H9 (cell line): ENCODE data around the gene CD28. TPM values are rescaled to one million over a fixed set of nuclear protein-coding genes. Genes with fewer than 3 reads are reported as not detected.

Experiments
- DNase-seq: peaks from one replicate; pipeline ENCODE4 v3.0.0-alpha.2; 2017
- H2AFZ ChIP-seq: one replicate; pipeline ENCODE4 v1.6.1; 2013; ENCODE audit warnings: mild to moderate bottlenecking, low read length, control low read depth, moderate library complexity
- H2AK5ac ChIP-seq: 2 replicates; pipeline ENCODE4 v1.6.1; 2013; ENCODE audit warnings: low read length, control low read depth, mixed read lengths; ENCODE audit not compliant: insufficient read length
- H2BK120ac ChIP-seq: one replicate; pipeline ENCODE4 v1.6.1; 2013; ENCODE audit warnings: low read depth, mild to moderate bottlenecking, low read length, control low read depth, inconsistent platforms; ENCODE audit not compliant: poor library complexity, severe bottlenecking
- H2BK12ac ChIP-seq: 2 replicates; pipeline ENCODE4 v1.6.1; 2013; ENCODE audit warnings: low read length, control low read depth, mixed read lengths, low read depth; ENCODE audit not compliant: insufficient read length
- H2BK15ac ChIP-seq: 2 replicates; pipeline ENCODE4 v1.6.1; 2013; ENCODE audit warnings: low read depth, low read length, control low read depth
- H2BK20ac ChIP-seq: one replicate; pipeline ENCODE4 v1.6.1; 2013; ENCODE audit warnings: low read depth, mild to moderate bottlenecking, low read length, control low read depth, inconsistent platforms; ENCODE audit not compliant: poor library complexity, severe bottlenecking
- H2BK5ac ChIP-seq: 2 replicates; pipeline ENCODE4 v1.6.1; 2013; ENCODE audit warnings: low read length, control low read depth, mixed read lengths; ENCODE audit not compliant: insufficient read length
- H3K14ac ChIP-seq: 2 replicates; pipeline ENCODE4 v1.6.1; 2013; ENCODE audit warnings: low read length, control low read depth; ENCODE audit not compliant: insufficient read depth
- H3K18ac ChIP-seq: 2 replicates; pipeline ENCODE4 v1.6.1; 2013; ENCODE audit warnings: low read depth, mild to moderate bottlenecking, mixed read lengths, low read length, control low read depth; ENCODE audit not compliant: insufficient read length
- H3K23ac ChIP-seq: 2 replicates; pipeline ENCODE4 v1.6.1; 2013; ENCODE audit warnings: low read length, control low read depth, mixed read lengths, low read depth; ENCODE audit not compliant: insufficient read length
- H3K23me2 ChIP-seq: 2 replicates; pipeline ENCODE4 v1.6.1; 2013; ENCODE audit warnings: low read depth, mild to moderate bottlenecking, mixed read lengths, low read length, control low read depth; ENCODE audit not compliant: insufficient read length, poor library complexity, severe bottlenecking
- H3K27ac ChIP-seq: 2 replicates; pipeline ENCODE4 v1.5.1; 2013; ENCODE audit warnings: low read length, control low read depth, mixed read lengths, low read depth; ENCODE audit not compliant: insufficient read length
- H3K27me3 ChIP-seq: 2 replicates; pipeline ENCODE4 v1.6.1; 2013; ENCODE audit warnings: low read length, control low read depth, inconsistent platforms; ENCODE audit not compliant: insufficient read depth
- H3K4ac ChIP-seq: 2 replicates; pipeline ENCODE4 v1.6.1; 2013; ENCODE audit warnings: low read depth, mild to moderate bottlenecking, control low read depth, inconsistent platforms, low read length, moderate library complexity
- H3K4me1 ChIP-seq: 2 replicates; pipeline ENCODE4 v1.6.1; 2013; ENCODE audit warnings: low read length, control low read depth, inconsistent platforms; ENCODE audit not compliant: insufficient read depth
- H3K4me2 ChIP-seq: 2 replicates; pipeline ENCODE4 v1.6.1; 2013; ENCODE audit warnings: low read length, control low read depth, mixed read lengths; ENCODE audit not compliant: insufficient read length, insufficient read depth
- H3K56ac ChIP-seq: 2 replicates; pipeline ENCODE4 v1.6.1; 2013; ENCODE audit warnings: low read depth, mild to moderate bottlenecking, mixed read lengths, low read length, control low read depth; ENCODE audit not compliant: insufficient read length
- H3K79me1 ChIP-seq: 2 replicates; pipeline ENCODE4 v1.6.1; 2013; ENCODE audit warnings: low read depth, mild to moderate bottlenecking, moderate library complexity, low read length, control low read depth, inconsistent platforms; ENCODE audit not compliant: insufficient read depth, poor library complexity, severe bottlenecking
- H3K79me2 ChIP-seq: 2 replicates; pipeline ENCODE4 v1.6.1; 2013; ENCODE audit warnings: low read length, control low read depth, inconsistent platforms; ENCODE audit not compliant: insufficient read depth
- H3K9ac ChIP-seq: 2 replicates; pipeline ENCODE4 v1.6.1; 2013; ENCODE audit warnings: low read length, control low read depth, mixed read lengths; ENCODE audit not compliant: insufficient read length; ENCODE audit errors: extremely low read depth
- H3K9me3 ChIP-seq: one replicate; pipeline ENCODE4 v1.6.1; 2013; ENCODE audit warnings: low read depth, low read length, inconsistent platforms; ENCODE audit not compliant: control insufficient read depth
- H3T11ph ChIP-seq: one replicate; pipeline ENCODE4 v1.6.1; 2013; ENCODE audit warnings: mild to moderate bottlenecking, low read length, control low read depth, inconsistent platforms
- H4K20me1 ChIP-seq: one replicate; pipeline ENCODE4 v1.6.1; 2013; ENCODE audit not compliant: control insufficient read depth, insufficient read length, insufficient read depth
- H4K5ac ChIP-seq: 2 replicates; pipeline ENCODE4 v1.6.1; 2013; ENCODE audit warnings: low read depth, mild to moderate bottlenecking, mixed read lengths, low read length, control low read depth; ENCODE audit not compliant: insufficient read length
- H4K8ac ChIP-seq: replicated peaks from 2 replicates; pipeline ENCODE4 v1.6.1; 2013; ENCODE audit warnings: low read length, control low read depth, mixed read lengths, low read depth; ENCODE audit not compliant: insufficient read length
- H4K91ac ChIP-seq: 2 replicates; pipeline ENCODE4 v1.6.1; 2013; ENCODE audit warnings: low read depth, mild to moderate bottlenecking, moderate library complexity, mixed read lengths, low read length, control low read depth; ENCODE audit not compliant: insufficient read length
- H3K27ac Mint-ChIP-seq, 3 experiments: 2 replicates in 2 of 3; 3 replicates in 1 of 3; pipeline ENCODE4 v1.8.0; 2020 to 2021; ENCODE audit warnings: mixed read lengths in 3 of 3, mild to moderate bottlenecking in 1 of 3, moderate library complexity in 1 of 3
- H3K27me3 Mint-ChIP-seq: 2 replicates; pipeline ENCODE4 v1.8.0; 2021; ENCODE audit warnings: low read depth, mild to moderate bottlenecking, moderate library complexity, mixed read lengths
- H3K36me3 Mint-ChIP-seq, 3 experiments: 2 replicates in 2 of 3; 3 replicates in 1 of 3; pipeline ENCODE4 v1.8.0; 2020 to 2021; ENCODE audit warnings: low read depth in 3 of 3, mixed read lengths in 3 of 3; ENCODE audit not compliant: insufficient read depth in 1 of 3
- H3K4me1 Mint-ChIP-seq, 2 experiments: 2 replicates each; pipeline ENCODE4 v1.8.0; 2020; ENCODE audit warnings: mixed read lengths in 2 of 2
- H3K4me3 Mint-ChIP-seq, 2 experiments: 2 replicates in 1 of 2; 3 replicates in 1 of 2; pipeline ENCODE4 v1.8.0; 2020 to 2021; ENCODE audit warnings: mild to moderate bottlenecking in 2 of 2, mixed read lengths in 2 of 2, moderate library complexity in 1 of 2
- H3K9me3 Mint-ChIP-seq, 2 experiments: 2 replicates in 1 of 2; 3 replicates in 1 of 2; pipeline ENCODE4 v1.8.0; 2020; ENCODE audit warnings: mild to moderate bottlenecking in 2 of 2, mixed read lengths in 2 of 2, moderate library complexity in 1 of 2
- CTCF ChIP-seq: fragments of 200-600 bp; sonication (generic); conservative IDR thresholded peaks from 3 replicates; pipeline ENCODE4 v1.8.0; 2021; ENCODE audit warnings: antibody characterized with exemption, mild to moderate bottlenecking
- WGBS: extraction: QIAGEN DNeasy Blood & Tissue Kit; methylation state at CpG from one replicate; pipeline ENCODE4 v1.1.7; 2013; ENCODE audit warnings: missing lambda C conversion rate, low lambda C conversion rate, mixed read lengths; ENCODE audit not compliant: insufficient read length; ENCODE audit errors: extremely low coverage; 5-methylcytosine and 5-hydroxymethylcytosine counted together
- total RNA-seq: library from RNA; stranded (reverse); gene quantifications from 2 replicates; pipeline ENCODE4 v1.2.1, GENCODE V29; 2021

CD28 gene
- total RNA-seq, 1 experiment from 2014 or later = not detected

- no peak overlapping the region for H3K27ac ChIP-seq
- H2BK20ac ChIP-seq = no peak overlapping the region
- H3K9me3 ChIP-seq = no peaks in the 10 kb centered on the region
- no peak overlapping the region for H3K4ac ChIP-seq
- H4K91ac ChIP-seq = no peak overlapping the region
- H3K36me3 Mint-ChIP-seq = peaks cover 0 to 6% (median 0%) of the 10 kb centered on the region in 3 experiments; a peak in 2 of 7 replicates
- H4K8ac ChIP-seq = no peak overlapping the region
- no peaks in the 10 kb centered on the region for H3K27me3 ChIP-seq
- no peak overlapping the region for H2BK12ac ChIP-seq
- H3K79me2 ChIP-seq = no peaks in the 10 kb centered on the region
- H3K27me3 Mint-ChIP-seq = no peaks in the 10 kb centered on the region
- no peak overlapping the region for H3K23ac ChIP-seq
- no peak overlapping the region for H3K56ac ChIP-seq
- no peak overlapping the region for H3K4me2 ChIP-seq
- peaks cover 5% of the 10 kb centered on the region; the same call in 1 of the 2 replicates for H3K4me1 ChIP-seq
- peaks cover 11 to 14% of the 10 kb centered on the region in 2 experiments for H3K4me1 Mint-ChIP-seq
- no peaks in the 10 kb centered on the region for H3K79me1 ChIP-seq
- no CpG with 5 or more reads among the region's 2 CpGs for WGBS
- no peak overlapping the region for H2AK5ac ChIP-seq
- no peak overlapping the region for H2BK5ac ChIP-seq
- H3K14ac ChIP-seq = no peak overlapping the region
- no peaks in the 10 kb centered on the region for H3K23me2 ChIP-seq
- no peak overlapping the region for H3K18ac ChIP-seq
- no peak overlapping the region for H2BK15ac ChIP-seq
- H4K5ac ChIP-seq = no peak overlapping the region
- no peak overlapping the region for H2BK120ac ChIP-seq
- H4K20me1 ChIP-seq = no peaks in the 10 kb centered on the region
- H3T11ph ChIP-seq = no peak overlapping the region
- no peak overlapping the region for H2AFZ ChIP-seq
- H3K27ac Mint-ChIP-seq = no peak overlapping the region
- TF ChIP-seq CTCF = no peak
- H3K9ac ChIP-seq = no peak overlapping the region
- 0 out of 5 replicates have a peak, but pooled peaks cover 0 to 2% of the 10 kb centered on the region in 2 experiments for H3K9me3 Mint-ChIP-seq
- H3K4me3 Mint-ChIP-seq = no peak overlapping the region
- DNase-seq = no peak
These were observed 81.5 kb downstream of the CD28 start for GRCh38 chr2:203787979-203788378.

Other genes starting within 250 kb of the CD28 start
- 17.1 and 17.8 TPM in 2 replicates for gene RAPH1, start 171.3 kb upstream of the CD28 start, total RNA-seq
- not detected in 2 replicates for gene CTLA4, start 161.1 kb downstream of the CD28 start, total RNA-seq
- gene ICOS, start 230.1 kb downstream of the CD28 start, total RNA-seq = not detected in 2 replicates